Peyer's patch (tissue), 4 donors: ENCODE results near the gene FAM241A. TPM values are rescaled to one million over a fixed set of nuclear protein-coding genes. Genes with fewer than 3 reads are reported as not detected.

ENCODE experiments used
- DNase-seq, 3 donors: peaks; one replicate each; pipeline ENCODE4 v3.0.0-alpha.2; 2017 to 2019
- H3K27ac ChIP-seq, 4 donors: fragments of 200-600 bp; sonication (generic); one replicate each; pipeline ENCODE4 v1.5.1; 2016 to 2019
- H3K27me3 ChIP-seq, 2 donors: fragments of 200-600 bp; sonication (generic); one replicate each; pipeline ENCODE4 v1.5.1; 2019
- H3K36me3 ChIP-seq, 3 donors: fragments of 200-600 bp; sonication (generic); one replicate each; pipeline ENCODE4 v1.5.1; 2016 to 2019
- H3K4me1 ChIP-seq, 4 donors: fragments of 200-600 bp; sonication (generic); one replicate each; pipeline ENCODE4 v1.5.1; 2016 to 2019
- H3K4me3 ChIP-seq, 4 donors: fragments of 200-600 bp; sonication (generic); 1 replicate in 3 of 4; 2 replicates in 1 of 4; pipeline ENCODE4 v1.5.1; 2016 to 2019; ENCODE audit warnings: mild to moderate bottlenecking in 1 of 4
- H3K9me3 ChIP-seq, 4 donors: fragments of 200-600 bp; sonication (generic); one replicate each; pipeline ENCODE4 v1.5.1; 2016 to 2019; ENCODE audit warnings: mild to moderate bottlenecking in 1 of 4
- POLR2A ChIP-seq, 2 donors: fragments of 450-650 bp; IDR thresholded peaks; one replicate each; pipeline ENCODE4 v1.5.1; 2017; ENCODE audit warnings: antibody characterized with exemption in 2 of 2, mild to moderate bottlenecking in 2 of 2, moderate library complexity in 2 of 2
- total RNA-seq, 4 donors: library from RNA; depleted of rRNA; stranded (reverse); fragments of >200 nt; gene quantifications; one replicate each; pipeline ENCODE4 v1.1.0, GENCODE V29; 2016
- TF ChIP-seq, protein P1 (sequence below), 6 experiments: fragments of 450-650 bp in 4 of 6; fragments of 200-600 bp in 2 of 6; sonication (generic) in 1 of 6; IDR thresholded peaks; one replicate each; pipeline ENCODE4 v1.5.1; 2017 to 2019; ENCODE audit warnings: antibody characterized with exemption in 6 of 6, mild to moderate bottlenecking in 3 of 6, moderate library complexity in 1 of 6

Gene FAM241A
- total RNA-seq, 4 donors from 2014 or later, result 0.47 to 2.5 (median 1.2) TPM

DNA sequence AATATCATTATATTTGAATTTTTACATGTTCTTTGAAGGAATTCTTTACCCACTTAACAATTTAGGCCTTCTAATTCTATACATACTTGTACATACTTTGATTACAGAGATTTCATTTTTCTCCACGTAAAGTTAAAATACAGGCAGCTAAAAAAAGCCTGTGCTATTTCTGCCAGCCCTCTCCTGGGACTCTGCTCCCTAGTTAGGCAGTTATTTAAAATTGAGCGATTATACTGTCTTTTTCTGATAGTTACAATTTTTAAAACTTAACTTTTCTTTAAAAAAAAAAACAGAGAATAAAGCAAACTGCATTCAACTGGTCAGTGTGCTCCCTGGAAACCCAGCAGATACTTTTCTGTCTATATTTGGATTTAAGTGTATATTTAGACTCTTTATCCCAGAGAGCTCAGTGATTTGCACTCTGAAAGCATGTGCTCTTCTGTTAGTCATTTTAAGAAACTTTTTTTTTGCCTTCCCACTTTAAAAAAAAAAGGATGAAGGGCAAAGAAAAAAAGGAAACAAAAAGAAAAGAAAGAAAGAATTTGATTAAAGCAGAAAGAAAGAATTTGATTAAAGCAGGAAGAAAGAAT, 18.1 kb upstream of the FAM241A start:
- H3K4me1 ChIP-seq, result no peaks in the 10 kb centered on the region
- H3K27ac ChIP-seq, result no peak overlapping the region
- H3K36me3 ChIP-seq, result no peaks in the 10 kb centered on the region
- H3K27me3 ChIP-seq, result no peaks in the 10 kb centered on the region
- TF ChIP-seq, protein P1, sequence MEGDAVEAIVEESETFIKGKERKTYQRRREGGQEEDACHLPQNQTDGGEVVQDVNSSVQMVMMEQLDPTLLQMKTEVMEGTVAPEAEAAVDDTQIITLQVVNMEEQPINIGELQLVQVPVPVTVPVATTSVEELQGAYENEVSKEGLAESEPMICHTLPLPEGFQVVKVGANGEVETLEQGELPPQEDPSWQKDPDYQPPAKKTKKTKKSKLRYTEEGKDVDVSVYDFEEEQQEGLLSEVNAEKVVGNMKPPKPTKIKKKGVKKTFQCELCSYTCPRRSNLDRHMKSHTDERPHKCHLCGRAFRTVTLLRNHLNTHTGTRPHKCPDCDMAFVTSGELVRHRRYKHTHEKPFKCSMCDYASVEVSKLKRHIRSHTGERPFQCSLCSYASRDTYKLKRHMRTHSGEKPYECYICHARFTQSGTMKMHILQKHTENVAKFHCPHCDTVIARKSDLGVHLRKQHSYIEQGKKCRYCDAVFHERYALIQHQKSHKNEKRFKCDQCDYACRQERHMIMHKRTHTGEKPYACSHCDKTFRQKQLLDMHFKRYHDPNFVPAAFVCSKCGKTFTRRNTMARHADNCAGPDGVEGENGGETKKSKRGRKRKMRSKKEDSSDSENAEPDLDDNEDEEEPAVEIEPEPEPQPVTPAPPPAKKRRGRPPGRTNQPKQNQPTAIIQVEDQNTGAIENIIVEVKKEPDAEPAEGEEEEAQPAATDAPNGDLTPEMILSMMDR (IDR thresholded peaks at IDR 0.05), result no peak
- no peak for TF ChIP-seq POLR2A (IDR thresholded peaks at IDR 0.05)
- no peak for DNase-seq
- no peak overlapping the region for H3K4me3 ChIP-seq
- no peaks in the 10 kb centered on the region for H3K9me3 ChIP-seq

GRCh38 chr4:112127803-112128202, 17.5 kb upstream of the FAM241A start:
- no peak for DNase-seq
- TF ChIP-seq POLR2A (IDR thresholded peaks at IDR 0.05), result no peak
- TF ChIP-seq, protein P1 (IDR thresholded peaks at IDR 0.05), result no peak
- no peaks in the 10 kb centered on the region for H3K9me3 ChIP-seq
- H3K4me1 ChIP-seq, result no peaks in the 10 kb centered on the region
- no peaks in the 10 kb centered on the region for H3K27me3 ChIP-seq
- no peaks in the 10 kb centered on the region for H3K36me3 ChIP-seq
- no peak overlapping the region for H3K27ac ChIP-seq
- no peak overlapping the region for H3K4me3 ChIP-seq

DNA sequence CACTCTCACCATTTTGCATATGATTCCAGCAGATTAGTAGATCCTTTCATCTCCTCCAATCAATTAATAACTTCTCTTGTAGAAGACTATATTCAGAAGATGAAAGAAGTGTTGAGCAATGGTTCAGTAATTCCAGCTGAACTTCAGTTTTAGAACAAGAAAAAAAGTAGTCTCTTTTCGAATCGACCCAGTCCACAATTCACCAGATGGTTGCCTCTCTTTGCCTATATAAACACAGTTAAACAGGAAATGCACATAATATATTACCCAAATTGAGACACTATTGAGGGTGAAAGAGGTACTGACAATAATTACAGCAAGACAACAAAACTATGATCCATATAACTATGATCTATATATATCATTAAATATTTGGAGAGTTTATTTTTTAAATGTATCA, 16.8 kb upstream of the FAM241A start:
- Histone ChIP-seq H3K27me3 (no peaks in the 10 kb centered on the region), H3K27ac (no peak overlapping the region), H3K4me1 (no peaks in the 10 kb centered on the region), H3K4me3 (no peak overlapping the region), H3K36me3 (no peaks in the 10 kb centered on the region), H3K9me3 (no peaks in the 10 kb centered on the region)
- DNase-seq, result no peak
- TF ChIP-seq POLR2A (IDR thresholded peaks at IDR 0.05), result no peak
- TF ChIP-seq, protein P1 (IDR thresholded peaks at IDR 0.05), result no peak

GRCh38 chr4:112130906-112131305, 14.3 kb upstream of the FAM241A start:
- Histone ChIP-seq H3K36me3 (no peaks in the 10 kb centered on the region), H3K27ac (no peak overlapping the region), H3K4me3 (no peak overlapping the region), H3K27me3 (no peaks in the 10 kb centered on the region), H3K4me1 (no peaks in the 10 kb centered on the region), H3K9me3 (no peaks in the 10 kb centered on the region)
- no peak for TF ChIP-seq POLR2A (IDR thresholded peaks at IDR 0.05)
- TF ChIP-seq, protein P1 (IDR thresholded peaks at IDR 0.05), result no peak
- no peak for DNase-seq

DNA sequence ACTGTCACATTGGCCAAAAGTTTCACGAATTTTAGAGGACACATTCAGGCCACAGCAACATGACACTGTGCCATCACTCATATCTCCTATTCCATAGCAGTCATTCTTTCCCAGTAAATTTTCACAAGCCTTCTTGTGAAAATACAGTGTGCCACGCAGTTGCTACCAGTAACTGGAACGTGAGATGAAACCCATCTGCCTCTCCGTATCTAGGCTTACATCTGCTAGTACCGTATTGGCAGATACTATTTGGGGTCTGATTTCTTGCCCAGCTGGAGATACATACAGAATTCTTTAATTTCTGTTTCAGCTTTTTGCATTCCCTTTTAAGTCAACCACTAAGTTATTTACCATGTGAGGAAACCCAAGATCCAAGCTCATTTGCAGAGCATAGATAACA, 8.7 kb upstream of the FAM241A start:
- Histone ChIP-seq H3K27me3 (no peaks in the 10 kb centered on the region), H3K4me3 (no peak overlapping the region), H3K4me1 (no peaks in the 10 kb centered on the region), H3K36me3 (no peaks in the 10 kb centered on the region), H3K9me3 (no peaks in the 10 kb centered on the region), H3K27ac (no peak overlapping the region)
- no peak for TF ChIP-seq POLR2A (IDR thresholded peaks at IDR 0.05)
- TF ChIP-seq, protein P1 (IDR thresholded peaks at IDR 0.05), result no peak
- DNase-seq, result no peak

- H3K9me3 ChIP-seq, result no peaks in the 10 kb centered on the region
- H3K4me3 ChIP-seq, result no peak overlapping the region
- no peak for DNase-seq
- no peaks in the 10 kb centered on the region for H3K4me1 ChIP-seq
- TF ChIP-seq POLR2A (IDR thresholded peaks at IDR 0.05), result no peak
- TF ChIP-seq, protein P1 (IDR thresholded peaks at IDR 0.05), result no peak
- no peak overlapping the region for H3K27ac ChIP-seq
- H3K36me3 ChIP-seq, result no peaks in the 10 kb centered on the region
- no peaks in the 10 kb centered on the region for H3K27me3 ChIP-seq
Observed at GRCh38 chr4:112138538-112138937, 6.7 kb upstream of the FAM241A start.
